HepG2 (cell line): ENCODE data around the gene RAB34. TPM values are rescaled to one million over a fixed set of nuclear protein-coding genes. Genes with fewer than 3 reads are reported as not detected.
A peak's percentile ranks its signal among the peaks of the same experiment; 100 is the strongest.

Experiments
- CREB3 ChIP-seq: sonication (generic); formaldehyde crosslinking; IDR thresholded peaks from 2 replicates; pipeline ENCODE4 v1.5.0; 2020; ENCODE audit warnings: missing genetic modification reagents
- E2F2 ChIP-seq: sonication (generic); formaldehyde crosslinking; IDR thresholded peaks from 2 replicates; pipeline ENCODE4 v1.4.0; 2020; ENCODE audit warnings: missing genetic modification reagents, borderline replicate concordance
- IKZF4 ChIP-seq: sonication (generic); formaldehyde crosslinking; IDR thresholded peaks from 2 replicates; pipeline ENCODE4 v1.5.1; 2020; ENCODE audit warnings: borderline replicate concordance, mild to moderate bottlenecking, low read depth, missing genetic modification reagents; ENCODE audit errors: not compliant biosample characterization
- JUNB ChIP-seq: sonication (generic); formaldehyde crosslinking; IDR thresholded peaks from 2 replicates; pipeline ENCODE4 v1.8.0; 2022; ENCODE audit warnings: missing genetic modification reagents, mild to moderate bottlenecking, borderline replicate concordance
- MZF1 ChIP-seq: sonication (generic); formaldehyde crosslinking; IDR thresholded peaks from 2 replicates; pipeline ENCODE4 v1.8.1; 2023; ENCODE audit warnings: mild to moderate bottlenecking, missing genetic modification reagents, borderline replicate concordance
- NCOA1 ChIP-seq: sonication (generic); formaldehyde crosslinking; IDR thresholded peaks from 2 replicates; pipeline ENCODE4 v1.9.0; 2021; ENCODE audit warnings: missing genetic modification reagents
- PCBP1 ChIP-seq: fragments of 200-400 bp; formaldehyde crosslinking; IDR thresholded peaks from 2 replicates; pipeline ENCODE4 v1.6.1; 2017; ENCODE audit warnings: mild to moderate bottlenecking, low read depth, low read length, borderline replicate concordance
- RERE ChIP-seq: IDR thresholded peaks from 2 replicates; pipeline ENCODE4 v1.6.1; 2016; ENCODE audit warnings: low read depth, missing genetic modification reagents, missing compliant biosample characterization
- ZBTB14 ChIP-seq: sonication (generic); formaldehyde crosslinking; IDR thresholded peaks from 2 replicates; pipeline ENCODE4 v1.4.0; 2020; ENCODE audit warnings: missing genetic modification reagents
- ZMAT3 ChIP-seq: sonication (generic); formaldehyde crosslinking; conservative IDR thresholded peaks from 2 replicates; pipeline ENCODE4 v1.7.0; 2021; ENCODE audit warnings: missing genetic modification reagents
- ZNF260 ChIP-seq: sonication (generic); formaldehyde crosslinking; IDR thresholded peaks from 2 replicates; pipeline ENCODE4 v1.4.0; 2020; ENCODE audit warnings: missing genetic modification reagents, low read depth, mild to moderate bottlenecking, borderline replicate concordance
- ZNF280D ChIP-seq: sonication (generic); formaldehyde crosslinking; IDR thresholded peaks from 2 replicates; pipeline ENCODE4 v1.5.1; 2020; ENCODE audit warnings: mild to moderate bottlenecking, missing genetic modification reagents
- ZNF724P ChIP-seq: sonication (generic); formaldehyde crosslinking; IDR thresholded peaks from 2 replicates; pipeline ENCODE4 v1.8.0; 2022; ENCODE audit warnings: missing genetic modification reagents, borderline replicate concordance
- ZSCAN12 ChIP-seq: sonication (generic); formaldehyde crosslinking; IDR thresholded peaks from 2 replicates; pipeline ENCODE4 v1.9.0; 2021; ENCODE audit warnings: mild to moderate bottlenecking, missing genetic modification reagents
- polyA plus RNA-seq, 8 experiments: library from polyadenylated mRNA; depleted of rRNA in 3 of 8; stranded (reverse) in 7 of 8; unstranded in 1 of 8; fragments of >200 nt; fragmentation: Illumina TruSeq in 4 of 8; extraction: Trizol in 4 of 8; gene quantifications; 2 replicates each; pipeline versions ENCODE4 v1.2.1 to v1.2.3, GENCODE V29; 2011 to 2016; ENCODE audit warnings: low read depth in 4 of 8, missing spikeins in 1 of 8, mixed read lengths in 1 of 8; ENCODE audit not compliant: insufficient read depth in 1 of 8
- total RNA-seq, 5 experiments: library from RNA; depleted of rRNA; stranded (reverse); fragments of >200 nt; fragmentation: Illumina TruSeq; extraction: Trizol; gene quantifications; 2 replicates each; pipeline ENCODE4 v1.2.3, GENCODE V29; 2016; ENCODE audit warnings: low read depth in 1 of 5

The RAB34 gene
- total and polyA plus RNA-seq, 2 of the 13 experiments (the other 11 are each of a cell fraction or from before 2014, with no cell fraction given) = 0.49 TPM; not detected in 1

DNA sequence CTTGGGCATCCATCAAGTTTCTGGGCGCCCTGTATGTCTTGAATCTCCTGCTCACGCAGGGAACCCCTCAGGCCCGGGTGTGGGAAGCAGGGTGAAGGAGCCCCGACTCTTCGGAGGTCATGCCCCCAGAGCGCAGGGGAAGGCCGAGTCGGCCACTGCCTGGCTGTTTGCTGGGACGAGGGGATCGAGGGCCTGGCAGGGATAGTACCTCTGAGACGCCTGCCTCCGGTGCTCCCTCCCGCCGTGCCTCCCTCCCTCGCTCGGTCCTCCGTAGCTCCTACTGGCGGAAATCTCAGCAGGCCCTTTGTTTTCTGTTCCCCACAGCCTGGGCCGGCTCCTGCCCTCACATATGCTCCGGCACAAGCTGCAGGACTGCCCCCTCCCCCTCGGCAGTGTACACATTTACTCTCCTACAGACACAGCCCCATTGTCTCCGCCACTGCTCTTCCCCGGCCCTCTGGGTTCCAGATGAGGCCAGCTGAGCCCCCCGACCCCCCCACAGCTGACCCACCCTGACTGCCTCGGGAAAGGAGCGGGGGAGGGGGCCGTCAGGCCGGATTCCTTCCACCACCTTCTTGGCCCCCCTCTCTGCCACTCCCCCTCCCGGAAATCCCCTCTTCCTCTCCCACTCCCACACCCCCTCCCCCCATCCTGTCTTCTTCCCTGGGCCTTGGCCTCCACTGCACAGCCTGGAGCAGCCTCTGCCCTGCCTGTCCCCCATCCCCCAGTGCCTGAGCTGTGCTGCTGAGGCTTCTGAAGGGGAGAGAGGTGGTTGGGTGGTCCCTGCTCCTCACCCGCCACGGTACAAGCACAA is 27.5 kb upstream of the RAB34 start (continued):
- TF ChIP-seq NCOA1 (CRISPR knock-in tag) (no peak), ZSCAN12 (no peak), IKZF4 (CRISPR knock-in tag) (no peak), ZMAT3 (CRISPR knock-in tag) (no peak), E2F2 (no peak), ZBTB14 (CRISPR knock-in tag) (no peak), JUNB (CRISPR knock-in tag) (no peak), ZNF280D (CRISPR knock-in tag) (no peak), PCBP1 (peak; percentile 65; the same call in 1 of the 2 replicates), MZF1 (CRISPR knock-in tag) (0 out of 2 replicates have a peak, but pooled peaks have one; percentile 15), CREB3 (CRISPR knock-in tag) (no peak), RERE (no peak), ZNF724P (CRISPR knock-in tag) (no peak; the same call in 1 of the 2 replicates), ZNF260 (CRISPR knock-in tag) (no peak)
